Measurements from ENCODE around the gene RCN1. TPM values are rescaled to one million over a fixed set of nuclear protein-coding genes. Genes with fewer than 3 reads are reported as not detected.

RCN1 gene
- total and polyA plus RNA-seq, 2 of the 8 experiments (the other 6 are each of a cell fraction or from before 2014, with no cell fraction given) = 45.1 to 123 TPM

GRCh38 chr11:32081129-32081641 lies 9.7 kb upstream of the RCN1 start:
- no peak for FAIRE-seq
- no peak overlapping the region for H4K91ac ChIP-seq (replicated peaks; ENCODE audit: insufficient read length, low read length)
- no peak overlapping the region for H3K14ac ChIP-seq (ENCODE audit: insufficient read length)
- H3K56ac ChIP-seq (replicated peaks; ENCODE audit: insufficient read length, low read depth, low read length) = no peak overlapping the region
- peaks cover 0 to 3% (median 1%) of the 10 kb centered on the region in 4 experiments; a peak in 4 of 7 replicates for H3K4me1 ChIP-seq (replicated peaks in 1 of 4; ENCODE audit: control insufficient read depth in 3 of 4, insufficient read depth in 4 of 4, low read length in 3 of 4)
- CTCF ChIA-PET (ENCODE audit: partially characterized antibody) = interaction anchor here (1.1 to 3.4 kb wide), 7 partner anchors 8 to 441 kb away, joined by 3 to 22 read pairs (median 3); no protein-coding TSS in a partner anchor
- no peaks in the 10 kb centered on the region for H3K23me2 ChIP-seq (ENCODE audit: low read depth, low read length)
- no peak for DNase-seq (ENCODE audit: low read depth in 1 of 2, low spot score in 2 of 2)
- no peak overlapping the region for H3K18ac ChIP-seq (ENCODE audit: extremely low read depth, low read length)
- H3K4me3 ChIP-seq (ENCODE audit: extremely low read depth in 1 of 4, insufficient read depth in 2 of 4, low read depth in 3 of 4, low read length in 4 of 4) = no peak overlapping the region
- H3K27me3 ChIP-seq (replicated peaks in 1 of 4; ENCODE audit: control insufficient read depth in 3 of 4, extremely low read depth in 1 of 4, insufficient read depth in 3 of 4, low read length in 3 of 4) = no peaks in the 10 kb centered on the region
- no peak overlapping the region; the same call in 1 of the 2 replicates for H2AFZ ChIP-seq (ENCODE audit: low read length)
- 89% methylated on average over 3 of the region's 3 CpGs; no CpG with 5 or more reads in 1 of the 2 experiments for WGBS, 2 experiments (ENCODE audit: extremely low coverage in 1 of 2, insufficient coverage in 1 of 2, insufficient read length in 1 of 2, insufficient replicate concordance in 2 of 2, low coverage in 1 of 2, low lambda C conversion rate in 2 of 2, missing lambda C conversion rate in 1 of 2)
- H4K5ac ChIP-seq (ENCODE audit: insufficient read length, low read depth, low read length) = no peak overlapping the region
- no peaks in the 10 kb centered on the region for H4K20me1 ChIP-seq (replicated peaks in 1 of 2; ENCODE audit: control insufficient read depth in 1 of 2, insufficient read depth in 2 of 2, low read length in 2 of 2)
- H3K4me2 ChIP-seq (ENCODE audit: insufficient read depth in 1 of 2, low read depth in 2 of 2, low read length in 2 of 2) = no peak overlapping the region
- 0 out of 2 replicates have a peak overlapping the region, but pooled peaks have one; percentile 31 for H2BK15ac ChIP-seq (ENCODE audit: low read length)
- H3K9me3 ChIP-seq (ENCODE audit: insufficient read depth in 2 of 2, low read depth in 1 of 2, low read length in 1 of 2) = no peaks in the 10 kb centered on the region
- no peak overlapping the region for H3K23ac ChIP-seq (ENCODE audit: insufficient read length)
- POLR2A ChIA-PET (ENCODE audit: partially characterized antibody) = interaction anchor here (3.3 kb wide), 1 partner anchor 10 kb away, joined by 14 read pairs; the partner anchor contains the start of gene RCN1
- H3K79me2 ChIP-seq (ENCODE audit: control insufficient read depth in 1 of 2, insufficient read depth in 2 of 2, low read length in 2 of 2) = no peaks in the 10 kb centered on the region
- no peak overlapping the region for H4K8ac ChIP-seq (ENCODE audit: extremely low read depth, insufficient read depth, low read length)
- H2AK5ac ChIP-seq (ENCODE audit: low read depth, low read length) = no peak overlapping the region
- no peak overlapping the region for H3K27ac ChIP-seq (ENCODE audit: low read depth, low read length)
- H3K36me3 ChIP-seq (ENCODE audit: control insufficient read depth in 2 of 4, insufficient read depth in 4 of 4, low read length in 3 of 4) = no peaks in the 10 kb centered on the region
- H2BK5ac ChIP-seq (ENCODE audit: low read depth, low read length) = no peak overlapping the region; the same call in 1 of the 2 replicates
- H2BK20ac ChIP-seq (ENCODE audit: low read length) = no peak overlapping the region
- no peak overlapping the region for H2BK120ac ChIP-seq (replicated peaks; ENCODE audit: low read depth, low read length)
- H3K9ac ChIP-seq (replicated peaks in 1 of 4; ENCODE audit: extremely low read depth in 1 of 4, low read depth in 3 of 4, low read length in 3 of 4) = no peak overlapping the region
- H3K4ac ChIP-seq (replicated peaks; ENCODE audit: insufficient read length, low read depth, low read length) = no peak overlapping the region
- H3K79me1 ChIP-seq (ENCODE audit: low read depth, low read length) = no peaks in the 10 kb centered on the region
- peak overlapping the region; percentile 69; the same call in 1 of the 2 replicates for H2BK12ac ChIP-seq (ENCODE audit: low read depth, low read length)

Measured in H1 (cell line).